ENCODE measurements around the gene CBX5.

GRCh38 chr12:54304187-54304810 is 24.4 kb upstream of the CBX5 start:
- no peak for TF ChIP-seq SIN3A (IDR thresholded peaks at IDR 0.05; ENCODE audit: borderline replicate concordance, insufficient read depth, low read length)
- TF ChIP-seq POLR2AphosphoS5 (IDR thresholded peaks at IDR 0.05; ENCODE audit: low read depth, low read length): no peak
- no peak for TF ChIP-seq REST (IDR thresholded peaks at IDR 0.05; ENCODE audit: insufficient read depth in 1 of 2, low read depth in 2 of 2, low read length in 2 of 2)
- no peak for TF ChIP-seq TAF1 (IDR thresholded peaks at IDR 0.05; ENCODE audit: borderline replicate concordance, insufficient read depth, low read length)
- no peak for TF ChIP-seq FOXP2 (optimal IDR thresholded peaks at IDR 0.05; ENCODE audit: borderline replicate concordance, extremely low read depth, extremely low read length, insufficient read depth)
